Gastroesophageal sphincter (tissue), 4 donors: ENCODE measurements around the gene RNMT. TPM values are rescaled to one million over a fixed set of nuclear protein-coding genes. Genes with fewer than 3 reads are reported as not detected.

Experiments
- ATAC-seq: fragments of 150-250 bp; one replicate; pipeline ENCODE4 v1.9.1; 2016; ENCODE audit warnings: mild to moderate bottlenecking, moderate library complexity
- H3K27ac ChIP-seq, 4 donors: fragments of 200-600 bp; sonication (generic) in 3 of 4; 1 replicate in 3 of 4; 2 replicates in 1 of 4; pipeline ENCODE4 v1.5.1; 2016 to 2019
- H3K27me3 ChIP-seq: fragments of 200-600 bp; sonication (generic); one replicate; pipeline ENCODE4 v1.5.1; 2019
- H3K36me3 ChIP-seq, 2 donors: fragments of 200-600 bp; sonication (generic); one replicate each; pipeline ENCODE4 v1.5.1; 2019; ENCODE audit warnings: control low read depth in 1 of 2
- H3K4me1 ChIP-seq, 3 donors: fragments of 200-600 bp; sonication (generic); 1 replicate in 2 of 3; 2 replicates in 1 of 3; pipeline ENCODE4 v1.5.1; 2016 to 2019; ENCODE audit warnings: control low read depth in 2 of 3
- H3K4me3 ChIP-seq, 2 donors: fragments of 200-600 bp; sonication (generic); one replicate each; pipeline ENCODE4 v1.5.1; 2019; ENCODE audit warnings: mild to moderate bottlenecking in 1 of 2, moderate library complexity in 1 of 2
- H3K9me3 ChIP-seq, 3 donors: fragments of 200-600 bp; sonication (generic); one replicate each; pipeline ENCODE4 v1.5.1; 2017 to 2019; ENCODE audit warnings: control low read depth in 2 of 3
- CTCF ChIP-seq, 4 experiments: fragments of 200-600 bp in 2 of 4; fragments of 450-650 bp in 2 of 4; sonication (generic) in 1 of 4; IDR thresholded peaks; one replicate each; pipeline ENCODE4 v1.5.1; 2017 to 2019; ENCODE audit warnings: antibody characterized with exemption in 4 of 4, mild to moderate bottlenecking in 2 of 4, moderate library complexity in 2 of 4
- EP300 ChIP-seq: sonication (generic); formaldehyde crosslinking; IDR thresholded peaks from one replicate; pipeline ENCODE4 v1.6.1; 2017; ENCODE audit warnings: antibody characterized with exemption, mild to moderate bottlenecking
- POLR2A ChIP-seq, 2 donors: fragments of 450-650 bp; IDR thresholded peaks; one replicate each; pipeline ENCODE4 v1.6.1; 2017; ENCODE audit warnings: antibody characterized with exemption in 2 of 2, mild to moderate bottlenecking in 2 of 2, moderate library complexity in 1 of 2
- POLR2AphosphoS5 ChIP-seq: sonication (generic); formaldehyde crosslinking; IDR thresholded peaks from one replicate; pipeline ENCODE4 v1.6.1; 2017; ENCODE audit warnings: antibody characterized with exemption
- WGBS, 2 donors: methylation state at CpG; one replicate each; pipeline ENCODE4 v1.1.5; 2018; ENCODE audit warnings: low coverage in 1 of 2; 5-methylcytosine and 5-hydroxymethylcytosine counted together
- total RNA-seq, 4 donors: library from RNA; depleted of rRNA; stranded (reverse); fragments of >200 nt; gene quantifications; one replicate each; pipeline ENCODE4 v1.1.0, GENCODE V29; 2016

The RNMT gene
- total RNA-seq, 4 donors from 2014 or later: 18.6 to 27.1 (median 24.0) TPM

- Histone ChIP-seq H3K27me3 (no peaks in the 10 kb centered on the region), H3K27ac (no peak overlapping the region), H3K9me3 (no peaks in the 10 kb centered on the region), H3K4me1 (no peaks in the 10 kb centered on the region), H3K4me3 (no peak overlapping the region), H3K36me3 (no peaks in the 10 kb centered on the region)
- TF ChIP-seq POLR2AphosphoS5: no peak
- no peak for ATAC-seq
- WGBS, 2 donors: 78 to 80% methylated on average over 5 to 6 of the region's 6 CpGs
These were observed 16.1 kb upstream of the RNMT start for GRCh38 chr18:13710414-13710831.

GRCh38 chr18:13712400-13713131 is 13.9 kb upstream of the RNMT start:
- TF ChIP-seq POLR2AphosphoS5 (no peak), CTCF (IDR thresholded peaks at IDR 0.05) (no peak), POLR2A (IDR thresholded peaks at IDR 0.05) (no peak), EP300 (no peak)

GRCh38 chr18:13713455-13714055 is 12.9 kb upstream of the RNMT start:
- Histone ChIP-seq H3K27ac (no peak overlapping the region), H3K4me1 (no peaks in the 10 kb centered on the region), H3K27me3 (no peaks in the 10 kb centered on the region), H3K9me3 (no peaks in the 10 kb centered on the region), H3K4me3 (no peak overlapping the region), H3K36me3 (no peaks in the 10 kb centered on the region)
- TF ChIP-seq POLR2A (IDR thresholded peaks at IDR 0.05) (no peak), POLR2AphosphoS5 (no peak), EP300 (no peak), CTCF (IDR thresholded peaks at IDR 0.05) (no peak)
- WGBS, 2 donors: 68 to 83% methylated on average over 7 of the region's 8 CpGs
- no peak for ATAC-seq

More at GRCh38 chr18:13712400-13713131, 13.9 kb upstream of the RNMT start:
- no peak overlapping the region for H3K27ac ChIP-seq
- H3K4me3 ChIP-seq: no peak overlapping the region
- ATAC-seq: no peak
- H3K4me1 ChIP-seq: no peaks in the 10 kb centered on the region
- no peaks in the 10 kb centered on the region for H3K36me3 ChIP-seq
- 93 to 95% methylated on average over 5 to 8 of the region's 8 CpGs for WGBS, 2 donors
- no peaks in the 10 kb centered on the region for H3K9me3 ChIP-seq
- H3K27me3 ChIP-seq: no peaks in the 10 kb centered on the region

- Histone ChIP-seq H3K27me3 (no peaks in the 10 kb centered on the region), H3K27ac (no peak overlapping the region), H3K4me3 (no peak overlapping the region), H3K9me3 (no peaks in the 10 kb centered on the region), H3K4me1 (peaks cover 0 to 6% (median 0%) of the 10 kb centered on the region in 3 donors), H3K36me3 (no peaks in the 10 kb centered on the region)
- no peak for ATAC-seq
- TF ChIP-seq EP300: no peak
- TF ChIP-seq POLR2AphosphoS5: no peak
- TF ChIP-seq CTCF (IDR thresholded peaks at IDR 0.05): no peak
- no peak for TF ChIP-seq POLR2A (IDR thresholded peaks at IDR 0.05)
- 89 to 91% methylated on average over 2 of the region's 2 CpGs for WGBS, 2 donors
These were observed 11.1 kb upstream of the RNMT start for GRCh38 chr18:13715330-13715729.

- Histone ChIP-seq H3K4me3 (no peak overlapping the region), H3K27me3 (no peaks in the 10 kb centered on the region), H3K36me3 (no peaks in the 10 kb centered on the region), H3K27ac (no peak overlapping the region), H3K4me1 (peaks cover 0 to 6% (median 0%) of the 10 kb centered on the region in 3 donors), H3K9me3 (no peaks in the 10 kb centered on the region)
- WGBS, 2 donors: 95 to 97% methylated on average over 3 to 4 of the region's 4 CpGs
- TF ChIP-seq POLR2A (IDR thresholded peaks at IDR 0.05): no peak
- TF ChIP-seq EP300: no peak
- no peak for TF ChIP-seq POLR2AphosphoS5
- TF ChIP-seq CTCF (IDR thresholded peaks at IDR 0.05): no peak
- ATAC-seq: no peak
These were observed 9.6 kb upstream of the RNMT start for GRCh38 chr18:13716916-13717315.
